ENCODE data around the gene ZNF808. TPM values are rescaled to one million over a fixed set of nuclear protein-coding genes. Genes with fewer than 3 reads are reported as not detected.
"Not testable (repeated sequence)": the region's sequence is repeated elsewhere in the genome, so short reads cannot be mapped to it uniquely, and the experiment has no call there.

The ZNF808 gene
- total RNA-seq, 1 experiment from 2014 or later, result not detected

DNA sequence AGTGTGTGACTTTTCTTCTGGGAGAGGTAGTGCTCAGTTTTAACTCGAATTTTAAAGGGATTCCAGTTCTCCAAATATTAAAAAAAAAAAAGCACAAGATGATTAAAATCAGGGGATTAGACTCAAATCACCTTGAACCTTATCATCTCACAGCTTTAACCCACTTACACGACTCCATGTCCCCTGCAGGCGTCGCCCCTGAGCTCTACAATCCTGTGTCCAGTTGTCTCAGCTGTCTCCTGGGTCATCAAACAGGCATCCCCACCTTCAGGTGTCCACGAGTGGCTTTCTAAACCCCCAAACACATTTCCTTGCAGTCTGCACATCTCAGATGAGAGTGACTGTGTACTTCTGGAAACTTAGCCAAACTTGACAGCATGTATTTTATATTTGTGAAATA, 14.1 kb downstream of the ZNF808 start:
- intact Hi-C loops (cut with micrococcal nuclease; ENCODE audit: unreplicated experiment), result no loop called here
- Mint-ChIP-seq H3K27me3 (ENCODE audit: unreplicated experiment) (no peaks in the 10 kb centered on the region), H3K4me1 (ENCODE audit: low read depth, unreplicated experiment) (no peaks in the 10 kb centered on the region), H3K4me3 (ENCODE audit: low read depth, unreplicated experiment) (no peak overlapping the region), H3K27ac (ENCODE audit: unreplicated experiment) (no peak overlapping the region), H3K36me3 (ENCODE audit: insufficient read depth, unreplicated experiment) (no peaks in the 10 kb centered on the region), H3K9me3 (ENCODE audit: low read depth, unreplicated experiment) (peaks cover 15% of the 10 kb centered on the region)
- TF ChIP-seq CTCF (IDR thresholded peaks at IDR 0.05; ENCODE audit: unreplicated experiment), result no peak
- CTCF ChIA-PET, result no interaction called here
- no TSS peak for BruUV-seq (replicated peaks)
- DNase-seq, result no peak

DNA sequence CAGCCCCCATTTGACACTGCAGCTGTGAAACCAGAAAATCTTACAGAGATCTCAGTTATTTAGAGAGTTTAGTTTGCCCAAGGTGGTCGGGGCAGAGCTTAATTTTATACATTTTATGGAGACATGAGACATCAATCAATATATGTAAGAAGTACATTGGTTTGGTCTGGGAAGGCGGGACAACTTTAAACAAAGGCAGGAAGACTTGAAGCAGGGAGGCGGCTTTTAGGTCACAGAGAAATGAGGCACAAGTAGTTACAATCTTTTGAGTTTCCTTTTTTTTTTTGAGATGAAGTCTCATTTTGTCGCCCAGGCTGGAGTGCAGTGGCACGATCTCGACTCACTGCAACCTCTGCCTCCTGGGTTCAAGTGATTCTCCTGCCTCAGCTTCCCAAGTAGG, 15.1 kb downstream of the ZNF808 start:
- H3K27ac Mint-ChIP-seq (ENCODE audit: unreplicated experiment); H3K27me3 Mint-ChIP-seq (ENCODE audit: unreplicated experiment); CTCF ChIA-PET; BruUV-seq (replicated peaks); H3K9me3 Mint-ChIP-seq (ENCODE audit: low read depth, unreplicated experiment); DNase-seq; H3K4me1 Mint-ChIP-seq (ENCODE audit: low read depth, unreplicated experiment); intact Hi-C loops (cut with micrococcal nuclease; ENCODE audit: unreplicated experiment); H3K36me3 Mint-ChIP-seq (ENCODE audit: insufficient read depth, unreplicated experiment); H3K4me3 Mint-ChIP-seq (ENCODE audit: low read depth, unreplicated experiment): not testable (repeated sequence)

DNA sequence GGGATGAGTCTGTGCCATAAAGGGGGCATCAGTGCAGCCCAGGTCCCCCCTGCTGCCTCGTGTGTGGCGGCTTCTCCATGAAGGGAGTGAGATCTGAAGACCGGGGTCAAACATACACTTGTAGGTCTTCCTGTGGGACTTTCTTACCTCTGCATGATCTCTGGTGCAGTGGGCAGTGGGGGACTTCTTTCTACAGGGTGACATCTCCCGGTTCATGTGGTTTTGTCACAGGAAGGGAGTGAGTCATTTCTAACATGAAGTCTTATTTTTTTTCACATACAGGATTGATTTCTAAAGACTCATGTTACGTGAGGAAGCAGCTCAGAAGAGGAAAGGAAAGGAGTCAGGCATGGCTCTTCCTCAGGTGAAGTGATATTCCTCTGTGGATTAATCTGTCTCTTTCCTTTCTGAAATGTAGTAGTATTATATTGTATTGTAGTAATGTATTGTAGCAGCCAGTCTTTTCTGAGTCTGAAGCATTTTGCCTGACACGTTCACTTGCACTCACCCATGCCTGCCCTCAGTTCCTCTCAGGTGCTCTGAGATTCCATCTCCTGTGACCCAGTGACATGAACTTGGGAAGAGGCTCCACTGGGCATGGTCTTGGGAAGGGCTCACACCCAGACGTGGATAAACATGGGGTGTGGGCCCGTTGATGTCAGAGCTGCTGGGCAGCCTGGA, 15.7 kb downstream of the ZNF808 start:
- no peak overlapping the region for H3K4me3 Mint-ChIP-seq (ENCODE audit: low read depth, unreplicated experiment)
- H3K4me1 Mint-ChIP-seq (ENCODE audit: low read depth, unreplicated experiment), result no peaks in the 10 kb centered on the region
- intact Hi-C loops (cut with micrococcal nuclease; ENCODE audit: unreplicated experiment), result no loop called here
- no peak for DNase-seq
- no peak overlapping the region for H3K27ac Mint-ChIP-seq (ENCODE audit: unreplicated experiment)
- H3K27me3 Mint-ChIP-seq (ENCODE audit: unreplicated experiment), result no peaks in the 10 kb centered on the region
- no peak for TF ChIP-seq CTCF (IDR thresholded peaks at IDR 0.05; ENCODE audit: unreplicated experiment)
- no peaks in the 10 kb centered on the region for H3K36me3 Mint-ChIP-seq (ENCODE audit: insufficient read depth, unreplicated experiment)
- BruUV-seq (replicated peaks), result no TSS peak
- CTCF ChIA-PET, result no interaction called here
- peaks cover 9% of the 10 kb centered on the region for H3K9me3 Mint-ChIP-seq (ENCODE audit: low read depth, unreplicated experiment)

DNA sequence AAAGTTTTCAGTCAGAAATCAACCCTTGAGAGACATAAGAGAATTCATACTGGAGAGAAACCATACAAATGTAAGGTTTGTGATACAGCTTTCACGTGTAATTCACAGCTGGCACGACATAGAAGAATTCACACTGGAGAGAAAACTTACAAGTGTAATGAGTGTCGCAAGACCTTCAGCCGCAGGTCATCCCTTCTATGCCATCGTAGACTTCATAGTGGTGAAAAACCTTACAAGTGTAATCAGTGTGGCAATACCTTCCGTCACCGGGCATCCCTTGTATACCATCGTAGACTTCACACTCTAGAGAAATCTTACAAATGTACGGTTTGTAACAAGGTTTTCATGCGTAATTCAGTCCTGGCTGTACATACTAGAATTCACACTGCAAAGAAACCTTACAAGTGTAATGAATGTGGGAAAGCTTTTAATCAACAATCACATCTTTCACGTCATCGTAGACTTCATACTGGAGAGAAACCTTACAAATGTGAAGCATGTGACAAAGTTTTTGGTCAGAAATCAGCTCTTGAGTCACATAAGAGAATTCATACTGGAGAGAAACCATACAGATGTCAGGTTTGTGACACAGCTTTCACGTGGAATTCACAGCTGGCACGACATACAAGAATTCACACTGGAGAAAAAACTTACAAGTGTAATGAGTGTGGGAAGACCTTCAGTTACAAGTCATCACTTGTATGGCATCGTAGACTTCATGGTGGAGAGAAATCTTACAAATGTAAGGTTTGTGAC, 26.9 kb downstream of the ZNF808 start:
- DNase-seq, result no peak
- Mint-ChIP-seq H3K4me3 (ENCODE audit: low read depth, unreplicated experiment) (no peak overlapping the region), H3K27ac (ENCODE audit: unreplicated experiment) (no peak overlapping the region), H3K9me3 (ENCODE audit: low read depth, unreplicated experiment) (peaks cover 27% of the 10 kb centered on the region), H3K4me1 (ENCODE audit: low read depth, unreplicated experiment) (no peaks in the 10 kb centered on the region), H3K36me3 (ENCODE audit: insufficient read depth, unreplicated experiment) (no peaks in the 10 kb centered on the region), H3K27me3 (ENCODE audit: unreplicated experiment) (no peaks in the 10 kb centered on the region)
- no peak for TF ChIP-seq CTCF (IDR thresholded peaks at IDR 0.05; ENCODE audit: unreplicated experiment)
- intact Hi-C loops (cut with micrococcal nuclease; ENCODE audit: unreplicated experiment), result no loop called here
- no TSS peak for BruUV-seq (replicated peaks)
- CTCF ChIA-PET, result no interaction called here

All from Calu3 (cell line).